ENCODE measurements around the gene GPC5. TPM values are rescaled to one million over a fixed set of nuclear protein-coding genes. Genes with fewer than 3 reads are reported as not detected.

GPC5 gene
- total RNA-seq, 1 donor from 2014 or later = 0.24 TPM

DNA sequence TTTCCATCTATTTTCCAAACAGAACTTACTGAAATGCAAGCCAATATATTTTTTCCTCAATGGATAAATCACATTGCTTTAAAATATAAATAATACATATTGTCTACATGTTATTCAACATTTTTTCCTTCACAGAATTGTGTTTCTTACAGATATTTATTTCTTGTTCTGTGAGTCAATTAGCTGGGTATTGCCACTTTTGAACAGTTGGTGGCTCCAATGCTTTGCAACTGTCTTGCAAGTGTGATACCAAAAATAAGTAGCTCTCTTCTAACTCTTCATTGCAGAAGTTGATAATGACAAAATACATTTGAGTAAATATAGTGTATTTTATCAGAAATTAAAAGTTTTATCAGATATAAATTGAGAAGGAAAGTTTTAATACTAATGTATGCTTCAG lies 17.1 kb upstream of the GPC5 start:
- intact Hi-C loops (cut with micrococcal nuclease) = loop anchor here (1.0 kb wide), 1 partner anchor 341 kb away; no protein-coding TSS in a partner anchor
- CTCF ChIA-PET = interaction anchor here (0.7 to 1.1 kb wide), 4 partner anchors 26 to 343 kb away, joined by 3 read pairs; no protein-coding TSS in a partner anchor
- H3K27me3 Mint-ChIP-seq = peaks cover 5% of the 10 kb centered on the region
- ATAC-seq (ENCODE audit: low read depth) (no peak), DNase-seq (no peak)
- no peak overlapping the region for H3K27ac Mint-ChIP-seq
- no peak overlapping the region for H3K4me3 Mint-ChIP-seq
- TF ChIP-seq, protein P1, sequence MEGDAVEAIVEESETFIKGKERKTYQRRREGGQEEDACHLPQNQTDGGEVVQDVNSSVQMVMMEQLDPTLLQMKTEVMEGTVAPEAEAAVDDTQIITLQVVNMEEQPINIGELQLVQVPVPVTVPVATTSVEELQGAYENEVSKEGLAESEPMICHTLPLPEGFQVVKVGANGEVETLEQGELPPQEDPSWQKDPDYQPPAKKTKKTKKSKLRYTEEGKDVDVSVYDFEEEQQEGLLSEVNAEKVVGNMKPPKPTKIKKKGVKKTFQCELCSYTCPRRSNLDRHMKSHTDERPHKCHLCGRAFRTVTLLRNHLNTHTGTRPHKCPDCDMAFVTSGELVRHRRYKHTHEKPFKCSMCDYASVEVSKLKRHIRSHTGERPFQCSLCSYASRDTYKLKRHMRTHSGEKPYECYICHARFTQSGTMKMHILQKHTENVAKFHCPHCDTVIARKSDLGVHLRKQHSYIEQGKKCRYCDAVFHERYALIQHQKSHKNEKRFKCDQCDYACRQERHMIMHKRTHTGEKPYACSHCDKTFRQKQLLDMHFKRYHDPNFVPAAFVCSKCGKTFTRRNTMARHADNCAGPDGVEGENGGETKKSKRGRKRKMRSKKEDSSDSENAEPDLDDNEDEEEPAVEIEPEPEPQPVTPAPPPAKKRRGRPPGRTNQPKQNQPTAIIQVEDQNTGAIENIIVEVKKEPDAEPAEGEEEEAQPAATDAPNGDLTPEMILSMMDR (IDR thresholded peaks at IDR 0.05) = no peak
- H3K4me1 Mint-ChIP-seq = no peaks in the 10 kb centered on the region
- POLR2A ChIA-PET = no interaction called here
- H3K36me3 Mint-ChIP-seq (ENCODE audit: low read depth) = no peaks in the 10 kb centered on the region
- peaks cover 2% of the 10 kb centered on the region for H3K9me3 Mint-ChIP-seq

DNA sequence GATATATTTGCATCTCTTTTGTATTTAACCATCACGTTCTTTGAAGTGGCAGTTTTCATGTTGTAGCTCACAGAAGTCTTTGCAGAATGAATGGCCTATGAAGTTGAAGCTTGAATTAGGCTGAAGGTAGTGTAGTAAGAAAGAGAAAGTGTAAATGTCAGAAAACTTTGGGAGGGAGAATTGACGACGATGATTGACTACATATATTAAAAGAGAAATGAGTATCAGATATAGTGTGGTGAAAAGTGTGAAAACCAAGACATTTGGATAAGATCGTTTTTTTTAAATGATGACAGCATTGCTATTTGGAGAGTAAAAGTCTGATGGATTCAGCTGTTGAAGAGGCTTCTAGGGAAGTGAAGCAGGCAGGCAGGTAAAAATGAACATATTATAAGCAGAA lies 14.6 kb upstream of the GPC5 start:
- Mint-ChIP-seq H3K36me3 (ENCODE audit: low read depth) (no peaks in the 10 kb centered on the region), H3K4me1 (no peaks in the 10 kb centered on the region), H3K27ac (no peak overlapping the region), H3K27me3 (peaks cover 17% of the 10 kb centered on the region), H3K4me3 (no peak overlapping the region), H3K9me3 (peaks cover 2% of the 10 kb centered on the region)
- intact Hi-C loops (cut with micrococcal nuclease) = no loop called here
- ChIA-PET CTCF (no interaction called here), POLR2A (no interaction called here)
- no peak for DNase-seq
- TF ChIP-seq, protein P1 (IDR thresholded peaks at IDR 0.05) = no peak
- ATAC-seq (ENCODE audit: low read depth) = no peak

DNA sequence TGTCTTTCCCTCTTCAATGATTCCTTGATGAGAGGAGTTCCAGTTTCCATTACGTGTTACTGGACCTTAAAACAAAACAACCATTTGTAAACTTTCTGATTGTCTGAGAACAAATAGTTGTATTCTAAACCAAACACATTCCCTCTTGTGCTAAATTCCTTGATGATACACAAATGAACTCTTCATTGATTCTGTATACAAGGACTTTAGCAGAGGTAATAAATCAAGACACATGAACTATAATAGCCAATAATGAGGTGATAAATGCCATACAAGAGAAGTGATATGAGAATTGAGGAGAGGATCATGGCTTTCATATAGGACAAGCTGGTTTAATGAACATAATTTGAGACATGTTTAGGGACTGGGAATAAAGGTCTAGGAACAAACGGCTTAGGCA lies 13.5 kb upstream of the GPC5 start:
- TF ChIP-seq, protein P1 (IDR thresholded peaks at IDR 0.05) = no peak
- H3K9me3 Mint-ChIP-seq = no peaks in the 10 kb centered on the region
- no peak overlapping the region for H3K27ac Mint-ChIP-seq
- POLR2A ChIA-PET = no interaction called here
- H3K36me3 Mint-ChIP-seq (ENCODE audit: low read depth) = no peaks in the 10 kb centered on the region
- no peaks in the 10 kb centered on the region for H3K4me1 Mint-ChIP-seq
- H3K27me3 Mint-ChIP-seq = peaks cover 24% of the 10 kb centered on the region
- no peak overlapping the region for H3K4me3 Mint-ChIP-seq
- intact Hi-C loops (cut with micrococcal nuclease) = no loop called here
- DNase-seq (no peak), ATAC-seq (ENCODE audit: low read depth) (no peak)
- CTCF ChIA-PET = no interaction called here

DNA sequence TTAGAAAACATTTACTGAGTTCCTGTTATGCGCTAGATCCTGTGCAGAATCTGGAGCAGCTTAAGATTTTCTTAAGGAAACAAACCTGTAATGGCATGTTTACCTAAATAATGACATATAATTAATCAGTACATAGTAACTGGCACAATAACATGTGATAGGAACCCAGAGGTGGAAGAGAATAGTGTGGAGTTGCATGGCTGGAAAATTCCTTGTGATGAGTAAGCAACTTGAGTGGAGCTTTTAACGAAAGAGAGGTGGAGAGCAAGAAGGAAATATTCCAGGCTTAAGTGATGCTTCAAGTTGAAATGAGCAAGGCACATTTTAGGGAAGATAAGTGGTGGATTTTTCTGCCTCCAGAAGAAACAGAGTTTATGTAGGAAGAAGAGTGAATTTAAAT lies 9.2 kb upstream of the GPC5 start:
- CTCF ChIA-PET = no interaction called here
- H3K9me3 Mint-ChIP-seq = no peaks in the 10 kb centered on the region
- POLR2A ChIA-PET = no interaction called here

DNA sequence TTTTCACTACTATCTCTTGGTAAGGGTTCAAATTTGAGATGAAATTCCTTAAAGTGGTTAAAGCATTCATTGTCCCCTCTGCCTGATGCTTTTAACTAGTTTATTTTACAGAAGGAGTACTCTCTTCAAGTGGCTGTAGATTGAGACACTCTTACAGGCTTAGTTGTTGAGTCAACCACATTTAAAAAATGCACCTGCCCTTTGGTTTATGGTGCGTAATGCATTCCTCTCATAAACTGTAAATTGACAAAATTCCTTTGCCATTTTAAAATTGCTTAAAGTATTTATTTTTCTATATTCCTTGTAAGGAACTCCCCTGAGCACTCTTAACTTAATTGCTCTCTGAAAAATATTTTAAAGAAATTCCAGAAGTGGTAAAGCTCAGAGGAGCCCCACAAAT lies 826 bp upstream of the GPC5 start:
- POLR2A ChIA-PET = no interaction called here
- TF ChIP-seq, protein P1 (IDR thresholded peaks at IDR 0.05) = no peak
- Mint-ChIP-seq H3K27ac (no peak overlapping the region), H3K4me3 (no peak overlapping the region), H3K36me3 (ENCODE audit: low read depth) (no peaks in the 10 kb centered on the region), H3K4me1 (peaks cover 23% of the 10 kb centered on the region), H3K27me3 (peaks cover 22% of the 10 kb centered on the region), H3K9me3 (no peaks in the 10 kb centered on the region)
- DNase-seq (no peak), ATAC-seq (ENCODE audit: low read depth) (no peak)
- intact Hi-C loops (cut with micrococcal nuclease) = no loop called here
- CTCF ChIA-PET = no interaction called here

More for the DNA sequence above, 9.2 kb upstream of the GPC5 start:
- intact Hi-C loops (cut with micrococcal nuclease) = no loop called here
- H3K4me1 Mint-ChIP-seq = no peaks in the 10 kb centered on the region
- H3K27ac Mint-ChIP-seq = no peak overlapping the region
- ATAC-seq (ENCODE audit: low read depth) (no peak), DNase-seq (no peak)
- no peaks in the 10 kb centered on the region for H3K36me3 Mint-ChIP-seq (ENCODE audit: low read depth)
- TF ChIP-seq, protein P1 (IDR thresholded peaks at IDR 0.05) = no peak
- H3K4me3 Mint-ChIP-seq = no peak overlapping the region
- H3K27me3 Mint-ChIP-seq = peaks cover 39% of the 10 kb centered on the region
